Fibroblast of villous mesenchyme (primary cell): ENCODE data around the gene DIAPH2. TPM values are rescaled to one million over a fixed set of nuclear protein-coding genes. Genes with fewer than 3 reads are reported as not detected.
A peak's percentile ranks its signal among the peaks of the same experiment; 100 is the strongest.

ENCODE experiments used
- DNase-seq: peaks from one replicate; pipeline ENCODE4 v3.0.0-alpha.2; 2010; ENCODE audit warnings: low read depth
- H3K4me3 ChIP-seq: 2 replicates; pipeline ENCODE4 v1.5.1; 2011; ENCODE audit warnings: low read depth, mild to moderate bottlenecking, low read length
- CTCF ChIP-seq: IDR thresholded peaks from 2 replicates; pipeline ENCODE4 v1.5.1; 2012; ENCODE audit warnings: low read depth, mild to moderate bottlenecking, low read length; ENCODE audit not compliant: insufficient read depth
- total RNA-seq: library from RNA; depleted of rRNA; stranded (reverse); fragments of >200 nt; gene quantifications from 2 replicates; pipeline ENCODE4 v1.2.3, GENCODE V29; 2012

DIAPH2 gene
- total RNA-seq, 1 donor = 15.5 TPM

GRCh38 chrX:97260679-97261078, 576.0 kb downstream of the DIAPH2 start:
- DNase-seq = no peak
- no peak overlapping the region for H3K4me3 ChIP-seq
- TF ChIP-seq CTCF = no peak

- no peak for DNase-seq
- TF ChIP-seq CTCF = no peak
- no peak overlapping the region for H3K4me3 ChIP-seq
These were observed 581.9 kb downstream of the DIAPH2 start for GRCh38 chrX:97266406-97267121.

DNA sequence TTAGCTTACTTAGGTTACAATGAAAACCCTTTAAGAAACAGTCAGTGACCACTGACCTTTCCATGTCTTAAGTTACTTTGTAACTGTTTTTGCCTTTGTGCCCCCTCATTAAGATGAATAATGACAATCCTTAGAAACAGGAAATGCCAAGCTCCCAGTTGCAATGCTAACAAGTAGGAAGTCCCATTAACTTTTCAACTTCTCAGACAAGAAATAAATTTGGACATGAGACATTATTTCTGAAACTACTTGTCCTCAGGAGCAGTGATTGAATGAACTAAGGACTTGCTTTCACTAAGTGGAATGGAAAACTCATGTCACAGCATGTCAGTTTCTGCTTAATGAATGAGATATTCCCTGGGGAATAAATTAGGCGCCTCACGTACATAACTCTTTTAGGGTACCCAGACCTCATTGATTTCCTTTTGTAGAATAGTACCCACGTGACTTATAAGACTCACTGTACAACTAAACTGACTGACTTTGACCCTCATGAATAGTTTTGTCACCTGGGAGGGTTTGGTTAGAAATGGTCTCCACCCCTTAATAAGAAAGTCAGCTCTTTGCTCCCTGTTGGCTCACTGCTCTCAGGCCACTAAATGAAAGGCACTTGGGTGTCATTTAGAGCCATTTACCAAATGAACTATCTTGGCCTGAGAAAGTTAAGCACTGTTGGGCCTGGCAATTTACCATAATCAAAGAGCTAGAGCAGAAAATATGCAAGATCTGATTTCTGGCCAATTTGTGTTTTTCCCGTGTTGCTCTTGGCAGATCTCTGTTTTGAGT, 582.9 kb downstream of the DIAPH2 start:
- peak; percentile 41 for DNase-seq
- no peak overlapping the region for H3K4me3 ChIP-seq
- TF ChIP-seq CTCF = no peak

DNA sequence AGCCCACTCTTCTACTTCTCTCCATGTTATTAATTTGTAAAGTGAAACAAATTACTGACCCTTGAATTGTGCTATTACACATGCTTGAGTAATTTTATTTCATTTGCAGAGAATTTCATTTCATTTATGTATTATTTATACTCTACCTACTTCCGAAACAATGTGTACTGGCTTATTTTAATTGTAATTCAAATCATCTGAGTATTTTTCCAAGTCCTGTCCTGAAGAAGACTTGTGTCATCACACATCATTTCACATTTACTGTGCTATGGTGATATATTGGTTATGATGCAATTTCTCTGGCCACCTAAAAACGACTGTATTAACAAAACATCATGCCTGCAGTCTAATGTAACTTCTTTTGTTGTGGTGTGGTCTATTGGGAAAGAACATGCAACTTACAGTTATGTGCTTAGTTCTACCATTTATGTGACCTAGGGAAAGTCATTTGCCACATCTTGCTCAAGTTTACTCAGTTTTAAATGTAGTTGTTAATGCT, 583.6 kb downstream of the DIAPH2 start:
- TF ChIP-seq CTCF = no peak
- no peak for DNase-seq
- H3K4me3 ChIP-seq = no peak overlapping the region

- no peak overlapping the region for H3K4me3 ChIP-seq
- no peak for DNase-seq
- no peak for TF ChIP-seq CTCF
These were observed 599.9 kb downstream of the DIAPH2 start for GRCh38 chrX:97284531-97284930.

DNA sequence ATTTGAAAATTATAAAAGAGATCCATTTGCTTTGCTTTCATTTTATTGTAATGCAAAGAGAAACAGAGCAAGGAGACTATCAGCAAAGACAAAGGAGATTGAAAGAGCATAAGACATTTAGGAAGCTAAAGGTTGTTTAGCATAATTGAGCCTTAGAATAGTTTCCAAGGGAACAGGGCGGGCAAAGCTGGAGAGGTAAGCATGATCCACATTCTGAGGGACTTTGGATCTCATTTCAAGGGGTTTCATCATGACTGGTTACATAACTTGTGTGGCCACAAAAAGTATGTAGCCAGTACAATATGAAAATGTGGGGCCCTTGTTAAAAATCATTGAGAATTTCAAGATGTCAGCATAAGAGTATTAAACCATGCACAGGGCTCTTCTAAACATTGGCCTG, 605.6 kb downstream of the DIAPH2 start:
- no peak overlapping the region for H3K4me3 ChIP-seq
- TF ChIP-seq CTCF = no peak
- no peak for DNase-seq
